ES-I3 (cell line): ENCODE measurements around the gene CELSR1.

ENCODE experiments used
- H3K36me3 ChIP-seq: 2 replicates; pipeline ENCODE4 v1.6.1; 2013; ENCODE audit warnings: mild to moderate bottlenecking, low read length, control low read depth, moderate library complexity; ENCODE audit not compliant: insufficient read depth
- H3K4me1 ChIP-seq: 2 replicates; pipeline ENCODE4 v1.6.1; 2013; ENCODE audit warnings: mild to moderate bottlenecking, control low read depth, low read length; ENCODE audit not compliant: insufficient read depth
- H3K9ac ChIP-seq: 2 replicates; pipeline ENCODE4 v1.6.1; 2013; ENCODE audit warnings: low read depth, mild to moderate bottlenecking, low read length, moderate library complexity
- H3K9me3 ChIP-seq: 2 replicates; pipeline ENCODE4 v1.6.1; 2013; ENCODE audit warnings: mild to moderate bottlenecking, low read length, moderate library complexity; ENCODE audit not compliant: control insufficient read depth, insufficient read depth

The CELSR1 gene

GRCh38 chr22:46536537-46537224 is 739 bp downstream of the CELSR1 start:
- peak overlapping the region; percentile 56 for H3K9ac ChIP-seq
- H3K36me3 ChIP-seq: no peaks in the 10 kb centered on the region
- H3K4me1 ChIP-seq: 0 out of 2 replicates have a peak, but pooled peaks cover 3% of the 10 kb centered on the region
- H3K9me3 ChIP-seq: no peaks in the 10 kb centered on the region; the same call in 1 of the 2 replicates

- H3K36me3 ChIP-seq: no peaks in the 10 kb centered on the region
- H3K4me1 ChIP-seq: 0 out of 2 replicates have a peak, but pooled peaks cover 3% of the 10 kb centered on the region
- H3K9me3 ChIP-seq: no peaks in the 10 kb centered on the region; the same call in 1 of the 2 replicates
- H3K9ac ChIP-seq: peak overlapping the region; percentile 56; the same call in 1 of the 2 replicates
Observed at GRCh38 chr22:46535876-46536536, 1.4 kb downstream of the CELSR1 start.

GRCh38 chr22:46534901-46535630 is 2.4 kb downstream of the CELSR1 start:
- H3K9me3 ChIP-seq: no peaks in the 10 kb centered on the region; the same call in 1 of the 2 replicates
- no peaks in the 10 kb centered on the region for H3K36me3 ChIP-seq
- H3K9ac ChIP-seq: no peak overlapping the region
- H3K4me1 ChIP-seq: 0 out of 2 replicates have a peak, but pooled peaks cover 3% of the 10 kb centered on the region

GRCh38 chr22:46534177-46534776 is 3.1 kb downstream of the CELSR1 start:
- no peak overlapping the region for H3K9ac ChIP-seq
- H3K4me1 ChIP-seq: 0 out of 2 replicates have a peak, but pooled peaks cover 3% of the 10 kb centered on the region
- H3K36me3 ChIP-seq: no peaks in the 10 kb centered on the region
- no peaks in the 10 kb centered on the region; the same call in 1 of the 2 replicates for H3K9me3 ChIP-seq

- Histone ChIP-seq H3K36me3 (no peaks in the 10 kb centered on the region), H3K9me3 (no peaks in the 10 kb centered on the region; the same call in 1 of the 2 replicates), H3K9ac (no peak overlapping the region), H3K4me1 (peaks cover under 1% of the 10 kb centered on the region; the same call in 1 of the 2 replicates)
Observed at GRCh38 chr22:46533070-46533833, 4.2 kb downstream of the CELSR1 start.

GRCh38 chr22:46532416-46532815 is 5.0 kb downstream of the CELSR1 start:
- Histone ChIP-seq H3K36me3 (no peaks in the 10 kb centered on the region), H3K9ac (no peak overlapping the region), H3K9me3 (no peaks in the 10 kb centered on the region; the same call in 1 of the 2 replicates), H3K4me1 (peaks cover 7% of the 10 kb centered on the region)

- H3K9ac ChIP-seq: no peak overlapping the region
- H3K36me3 ChIP-seq: no peaks in the 10 kb centered on the region
- H3K4me1 ChIP-seq: peaks cover 7% of the 10 kb centered on the region
- H3K9me3 ChIP-seq: no peaks in the 10 kb centered on the region; the same call in 1 of the 2 replicates
Observed at GRCh38 chr22:46531581-46532175, 5.7 kb downstream of the CELSR1 start.

- no peaks in the 10 kb centered on the region for H3K9me3 ChIP-seq
- H3K9ac ChIP-seq: peak overlapping the region; percentile 21; the same call in 1 of the 2 replicates
- peaks cover 7% of the 10 kb centered on the region for H3K4me1 ChIP-seq
- no peaks in the 10 kb centered on the region for H3K36me3 ChIP-seq
Observed at GRCh38 chr22:46528121-46528610, 9.3 kb downstream of the CELSR1 start.

GRCh38 chr22:46526244-46526839 is 11.1 kb downstream of the CELSR1 start:
- Histone ChIP-seq H3K4me1 (peaks cover 7% of the 10 kb centered on the region), H3K9ac (no peak overlapping the region), H3K9me3 (no peaks in the 10 kb centered on the region), H3K36me3 (no peaks in the 10 kb centered on the region)

- Histone ChIP-seq H3K9ac (no peak overlapping the region), H3K36me3 (no peaks in the 10 kb centered on the region), H3K9me3 (no peaks in the 10 kb centered on the region), H3K4me1 (peaks cover 7% of the 10 kb centered on the region)
Observed at GRCh38 chr22:46525389-46526243, 11.8 kb downstream of the CELSR1 start.

GRCh38 chr22:46524203-46524740 is 13.1 kb downstream of the CELSR1 start:
- no peaks in the 10 kb centered on the region for H3K9me3 ChIP-seq
- peaks cover 7% of the 10 kb centered on the region for H3K4me1 ChIP-seq
- H3K9ac ChIP-seq: no peak overlapping the region
- no peaks in the 10 kb centered on the region for H3K36me3 ChIP-seq

GRCh38 chr22:46522797-46523196 is 14.6 kb downstream of the CELSR1 start:
- H3K9me3 ChIP-seq: no peaks in the 10 kb centered on the region
- H3K4me1 ChIP-seq: peaks cover 2% of the 10 kb centered on the region; the same call in 1 of the 2 replicates
- H3K9ac ChIP-seq: no peak overlapping the region
- H3K36me3 ChIP-seq: no peaks in the 10 kb centered on the region
